GM23338 (cell line): ENCODE data around the gene MYO18B. TPM values are rescaled to one million over a fixed set of nuclear protein-coding genes. Genes with fewer than 3 reads are reported as not detected.

ENCODE experiments used
- ATAC-seq: fragments of 200-7000 bp; cut with Tn5 transposase; 3 replicates; pipeline ENCODE4 v1.9.1; 2020
- DNase-seq: peaks from one replicate; pipeline ENCODE4 v3.0.0-alpha.2; 2015; ENCODE audit warnings: low spot score
- H2AFZ ChIP-seq: fragments of 200-600 bp; sonication (generic); 2 replicates; pipeline ENCODE4 v1.8.0; 2016; ENCODE audit warnings: antibody characterized with exemption, mild to moderate bottlenecking, moderate library complexity
- H3F3A ChIP-seq: fragments of 200-600 bp; sonication (generic); replicated peaks from 2 replicates; pipeline ENCODE4 v1.8.0; 2017; ENCODE audit warnings: antibody characterized with exemption, mixed run types, low read depth
- H3K27ac ChIP-seq: fragments of 200-600 bp; sonication (generic); 2 replicates; pipeline ENCODE4 v1.6.1; 2016; ENCODE audit warnings: low read depth
- H3K27me3 ChIP-seq: fragments of 200-600 bp; sonication (generic); 2 replicates; pipeline ENCODE4 v1.8.0; 2016; ENCODE audit warnings: mild to moderate bottlenecking, mixed run types, moderate library complexity; ENCODE audit not compliant: insufficient read depth
- H3K36me3 ChIP-seq: fragments of 200-600 bp; sonication (generic); 2 replicates; pipeline ENCODE4 v1.8.0; 2016; ENCODE audit warnings: mild to moderate bottlenecking; ENCODE audit not compliant: insufficient read depth
- H3K4me1 ChIP-seq: fragments of 200-600 bp; sonication (generic); 2 replicates; pipeline ENCODE4 v1.8.0; 2016; ENCODE audit warnings: mild to moderate bottlenecking, moderate library complexity; ENCODE audit not compliant: insufficient read depth
- H3K4me2 ChIP-seq: fragments of 200-600 bp; sonication (generic); 2 replicates; pipeline ENCODE4 v1.7.1; 2017; ENCODE audit warnings: mixed run types
- H3K4me3 ChIP-seq: fragments of 200-600 bp; sonication (generic); 2 replicates; pipeline ENCODE4 v1.6.1; 2016; ENCODE audit warnings: mixed run types
- H3K79me2 ChIP-seq: fragments of 200-600 bp; sonication (generic); replicated peaks from 2 replicates; pipeline ENCODE4 v1.8.0; 2017; ENCODE audit warnings: mild to moderate bottlenecking; ENCODE audit not compliant: insufficient read depth
- H3K9me2 ChIP-seq: fragments of 200-600 bp; sonication (generic); 2 replicates; pipeline ENCODE4 v1.8.0; 2017; ENCODE audit not compliant: insufficient read depth
- H4K20me1 ChIP-seq: fragments of 200-600 bp; sonication (generic); replicated peaks from 2 replicates; pipeline ENCODE4 v1.8.0; 2017; ENCODE audit warnings: mild to moderate bottlenecking; ENCODE audit not compliant: insufficient read depth
- H3K27ac Mint-ChIP-seq: 2 replicates; pipeline ENCODE4 v1.8.0; 2020; ENCODE audit warnings: inconsistent platforms, mild to moderate bottlenecking, moderate library complexity, mixed read lengths
- H3K27me3 Mint-ChIP-seq: 3 replicates; pipeline ENCODE4 v1.8.0; 2022; ENCODE audit warnings: low read depth, mild to moderate bottlenecking, moderate library complexity, mixed read lengths, inconsistent platforms; ENCODE audit not compliant: insufficient read depth, poor library complexity
- H3K36me3 Mint-ChIP-seq: 3 replicates; pipeline ENCODE4 v1.8.0; 2021; ENCODE audit warnings: low read depth, mild to moderate bottlenecking, inconsistent platforms, moderate library complexity, mixed read lengths
- H3K4me1 Mint-ChIP-seq: 3 replicates; pipeline ENCODE4 v1.8.0; 2020; ENCODE audit warnings: mild to moderate bottlenecking, inconsistent platforms, mixed read lengths
- H3K4me3 Mint-ChIP-seq: 3 replicates; pipeline ENCODE4 v1.8.0; 2021; ENCODE audit warnings: moderate library complexity, mild to moderate bottlenecking, inconsistent platforms, mixed read lengths
- H3K9me3 Mint-ChIP-seq: 3 replicates; pipeline ENCODE4 v1.8.0; 2020; ENCODE audit warnings: moderate library complexity, mild to moderate bottlenecking, inconsistent platforms, mixed read lengths
- CREB1 ChIP-seq: fragments of 250-450 bp; sonication (Bioruptor Pico); IDR thresholded peaks from 2 replicates; pipeline ENCODE4 v1.5.0; 2020; ENCODE audit warnings: low read depth, mild to moderate bottlenecking, moderate library complexity
- EZH2 ChIP-seq: fragments of 200-600 bp; sonication (generic); IDR thresholded peaks from one replicate; pipeline ENCODE4 v1.8.0; 2017; ENCODE audit warnings: antibody characterized with exemption, mild to moderate bottlenecking, low read depth; ENCODE audit not compliant: unreplicated experiment
- EZH2phosphoT487 ChIP-seq: fragments of 200-600 bp; sonication (generic); IDR thresholded peaks from one replicate; pipeline ENCODE4 v1.8.1; 2018; ENCODE audit warnings: antibody characterized with exemption; ENCODE audit not compliant: unreplicated experiment
- JUNB ChIP-seq: IDR thresholded peaks from one replicate; pipeline ENCODE4 v1.6.1; 2016; ENCODE audit warnings: antibody characterized with exemption; ENCODE audit not compliant: unreplicated experiment
- NANOG ChIP-seq: IDR thresholded peaks from 2 replicates; pipeline ENCODE4 v1.6.1; 2016; ENCODE audit warnings: antibody characterized with exemption, borderline replicate concordance
- POLR2AphosphoS5 ChIP-seq: IDR thresholded peaks from 2 replicates; pipeline ENCODE4 v1.6.1; 2016; ENCODE audit warnings: antibody characterized with exemption, low read depth
- STAT1 ChIP-seq: IDR thresholded peaks from one replicate; pipeline ENCODE4 v1.6.1; 2016; ENCODE audit warnings: antibody characterized with exemption; ENCODE audit not compliant: unreplicated experiment
- ZNF114 ChIP-seq: fragments of 250-450 bp; sonication (Bioruptor Pico); IDR thresholded peaks from 2 replicates; pipeline ENCODE4 v1.5.0; 2020; ENCODE audit warnings: mild to moderate bottlenecking, moderate library complexity
- ZNF331 ChIP-seq: fragments of 250-450 bp; sonication (Bioruptor Pico); IDR thresholded peaks from 2 replicates; pipeline ENCODE4 v1.5.0; 2020; ENCODE audit warnings: low read depth, mild to moderate bottlenecking, moderate library complexity
- polyA plus RNA-seq: library from polyadenylated mRNA; unstranded; fragments of >200 nt; fragmentation: Nextera tagmentation; extraction: Ambion mirVana; gene quantifications from 2 replicates; pipeline ENCODE4 v1.2.1, GENCODE V29; 2016
- total RNA-seq: library from RNA; depleted of rRNA; stranded (reverse); fragments of >200 nt; shearing (Covaris generic); gene quantifications from 2 replicates; pipeline ENCODE4 v1.2.3, GENCODE V29; 2014
- TF ChIP-seq, protein P1 (sequence below), 2 experiments: fragments of 200-600 bp in 1 of 2; sonication (generic) in 1 of 2; conservative IDR thresholded peaks; 2 replicates each; pipeline versions ENCODE4 v1.5.1 to v1.6.1; 2016 to 2017; ENCODE audit warnings: antibody characterized with exemption in 2 of 2, low read depth in 2 of 2, mild to moderate bottlenecking in 2 of 2, moderate library complexity in 1 of 2
- TF ChIP-seq, protein P2 (sequence below): IDR thresholded peaks from one replicate; pipeline ENCODE4 v1.6.1; 2018; ENCODE audit warnings: antibody characterized with exemption; ENCODE audit not compliant: unreplicated experiment
- TF ChIP-seq, protein P3 (sequence below): IDR thresholded peaks from 2 replicates; pipeline ENCODE4 v1.6.1; 2016; ENCODE audit warnings: antibody characterized with exemption
- TF ChIP-seq, protein P4 (sequence below): fragments of 250-450 bp; sonication (Bioruptor Pico); IDR thresholded peaks from 2 replicates; pipeline ENCODE4 v1.5.0; 2020; ENCODE audit warnings: mild to moderate bottlenecking, moderate library complexity

MYO18B gene
- total and polyA plus RNA-seq, 2 experiments from 2014 or later, result 0.36 to 0.45 TPM

GRCh38 chr22:25697978-25698377 is 44.0 kb upstream of the MYO18B start:
- Histone ChIP-seq H3K9me2 (no peaks in the 10 kb centered on the region), H3K79me2 (no peaks in the 10 kb centered on the region), H4K20me1 (peaks cover 6% of the 10 kb centered on the region; the same call in 1 of the 2 replicates), H3K4me3 (no peak overlapping the region), H3K4me2 (no peak overlapping the region), H2AFZ (no peak overlapping the region), H3K27me3 (no peaks in the 10 kb centered on the region), H3K4me1 (no peaks in the 10 kb centered on the region), H3F3A (no peaks in the 10 kb centered on the region), H3K36me3 (no peaks in the 10 kb centered on the region; the same call in 1 of the 2 replicates), H3K27ac (no peak overlapping the region)
- ATAC-seq (no peak), DNase-seq (no peak)
- H3K9me3 Mint-ChIP-seq, result no peaks in the 10 kb centered on the region
- TF ChIP-seq EZH2phosphoT487 (no peak), JUNB (no peak), EZH2 (no peak), NANOG (no peak), ZNF114 (CRISPR knock-in tag) (no peak), ZNF331 (no peak), STAT1 (no peak), CREB1 (CRISPR knock-in tag) (no peak), POLR2AphosphoS5 (no peak)
- TF ChIP-seq, protein P1, sequence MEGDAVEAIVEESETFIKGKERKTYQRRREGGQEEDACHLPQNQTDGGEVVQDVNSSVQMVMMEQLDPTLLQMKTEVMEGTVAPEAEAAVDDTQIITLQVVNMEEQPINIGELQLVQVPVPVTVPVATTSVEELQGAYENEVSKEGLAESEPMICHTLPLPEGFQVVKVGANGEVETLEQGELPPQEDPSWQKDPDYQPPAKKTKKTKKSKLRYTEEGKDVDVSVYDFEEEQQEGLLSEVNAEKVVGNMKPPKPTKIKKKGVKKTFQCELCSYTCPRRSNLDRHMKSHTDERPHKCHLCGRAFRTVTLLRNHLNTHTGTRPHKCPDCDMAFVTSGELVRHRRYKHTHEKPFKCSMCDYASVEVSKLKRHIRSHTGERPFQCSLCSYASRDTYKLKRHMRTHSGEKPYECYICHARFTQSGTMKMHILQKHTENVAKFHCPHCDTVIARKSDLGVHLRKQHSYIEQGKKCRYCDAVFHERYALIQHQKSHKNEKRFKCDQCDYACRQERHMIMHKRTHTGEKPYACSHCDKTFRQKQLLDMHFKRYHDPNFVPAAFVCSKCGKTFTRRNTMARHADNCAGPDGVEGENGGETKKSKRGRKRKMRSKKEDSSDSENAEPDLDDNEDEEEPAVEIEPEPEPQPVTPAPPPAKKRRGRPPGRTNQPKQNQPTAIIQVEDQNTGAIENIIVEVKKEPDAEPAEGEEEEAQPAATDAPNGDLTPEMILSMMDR (conservative IDR thresholded peaks at IDR 0.05; ENCODE audit: low read depth in 2 of 2), result no peak
- TF ChIP-seq, protein P2, sequence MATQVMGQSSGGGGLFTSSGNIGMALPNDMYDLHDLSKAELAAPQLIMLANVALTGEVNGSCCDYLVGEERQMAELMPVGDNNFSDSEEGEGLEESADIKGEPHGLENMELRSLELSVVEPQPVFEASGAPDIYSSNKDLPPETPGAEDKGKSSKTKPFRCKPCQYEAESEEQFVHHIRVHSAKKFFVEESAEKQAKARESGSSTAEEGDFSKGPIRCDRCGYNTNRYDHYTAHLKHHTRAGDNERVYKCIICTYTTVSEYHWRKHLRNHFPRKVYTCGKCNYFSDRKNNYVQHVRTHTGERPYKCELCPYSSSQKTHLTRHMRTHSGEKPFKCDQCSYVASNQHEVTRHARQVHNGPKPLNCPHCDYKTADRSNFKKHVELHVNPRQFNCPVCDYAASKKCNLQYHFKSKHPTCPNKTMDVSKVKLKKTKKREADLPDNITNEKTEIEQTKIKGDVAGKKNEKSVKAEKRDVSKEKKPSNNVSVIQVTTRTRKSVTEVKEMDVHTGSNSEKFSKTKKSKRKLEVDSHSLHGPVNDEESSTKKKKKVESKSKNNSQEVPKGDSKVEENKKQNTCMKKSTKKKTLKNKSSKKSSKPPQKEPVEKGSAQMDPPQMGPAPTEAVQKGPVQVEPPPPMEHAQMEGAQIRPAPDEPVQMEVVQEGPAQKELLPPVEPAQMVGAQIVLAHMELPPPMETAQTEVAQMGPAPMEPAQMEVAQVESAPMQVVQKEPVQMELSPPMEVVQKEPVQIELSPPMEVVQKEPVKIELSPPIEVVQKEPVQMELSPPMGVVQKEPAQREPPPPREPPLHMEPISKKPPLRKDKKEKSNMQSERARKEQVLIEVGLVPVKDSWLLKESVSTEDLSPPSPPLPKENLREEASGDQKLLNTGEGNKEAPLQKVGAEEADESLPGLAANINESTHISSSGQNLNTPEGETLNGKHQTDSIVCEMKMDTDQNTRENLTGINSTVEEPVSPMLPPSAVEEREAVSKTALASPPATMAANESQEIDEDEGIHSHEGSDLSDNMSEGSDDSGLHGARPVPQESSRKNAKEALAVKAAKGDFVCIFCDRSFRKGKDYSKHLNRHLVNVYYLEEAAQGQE, result no peak
- TF ChIP-seq, protein P3, sequence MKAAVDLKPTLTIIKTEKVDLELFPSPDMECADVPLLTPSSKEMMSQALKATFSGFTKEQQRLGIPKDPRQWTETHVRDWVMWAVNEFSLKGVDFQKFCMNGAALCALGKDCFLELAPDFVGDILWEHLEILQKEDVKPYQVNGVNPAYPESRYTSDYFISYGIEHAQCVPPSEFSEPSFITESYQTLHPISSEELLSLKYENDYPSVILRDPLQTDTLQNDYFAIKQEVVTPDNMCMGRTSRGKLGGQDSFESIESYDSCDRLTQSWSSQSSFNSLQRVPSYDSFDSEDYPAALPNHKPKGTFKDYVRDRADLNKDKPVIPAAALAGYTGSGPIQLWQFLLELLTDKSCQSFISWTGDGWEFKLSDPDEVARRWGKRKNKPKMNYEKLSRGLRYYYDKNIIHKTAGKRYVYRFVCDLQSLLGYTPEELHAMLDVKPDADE, result no peak
- TF ChIP-seq, protein P4, sequence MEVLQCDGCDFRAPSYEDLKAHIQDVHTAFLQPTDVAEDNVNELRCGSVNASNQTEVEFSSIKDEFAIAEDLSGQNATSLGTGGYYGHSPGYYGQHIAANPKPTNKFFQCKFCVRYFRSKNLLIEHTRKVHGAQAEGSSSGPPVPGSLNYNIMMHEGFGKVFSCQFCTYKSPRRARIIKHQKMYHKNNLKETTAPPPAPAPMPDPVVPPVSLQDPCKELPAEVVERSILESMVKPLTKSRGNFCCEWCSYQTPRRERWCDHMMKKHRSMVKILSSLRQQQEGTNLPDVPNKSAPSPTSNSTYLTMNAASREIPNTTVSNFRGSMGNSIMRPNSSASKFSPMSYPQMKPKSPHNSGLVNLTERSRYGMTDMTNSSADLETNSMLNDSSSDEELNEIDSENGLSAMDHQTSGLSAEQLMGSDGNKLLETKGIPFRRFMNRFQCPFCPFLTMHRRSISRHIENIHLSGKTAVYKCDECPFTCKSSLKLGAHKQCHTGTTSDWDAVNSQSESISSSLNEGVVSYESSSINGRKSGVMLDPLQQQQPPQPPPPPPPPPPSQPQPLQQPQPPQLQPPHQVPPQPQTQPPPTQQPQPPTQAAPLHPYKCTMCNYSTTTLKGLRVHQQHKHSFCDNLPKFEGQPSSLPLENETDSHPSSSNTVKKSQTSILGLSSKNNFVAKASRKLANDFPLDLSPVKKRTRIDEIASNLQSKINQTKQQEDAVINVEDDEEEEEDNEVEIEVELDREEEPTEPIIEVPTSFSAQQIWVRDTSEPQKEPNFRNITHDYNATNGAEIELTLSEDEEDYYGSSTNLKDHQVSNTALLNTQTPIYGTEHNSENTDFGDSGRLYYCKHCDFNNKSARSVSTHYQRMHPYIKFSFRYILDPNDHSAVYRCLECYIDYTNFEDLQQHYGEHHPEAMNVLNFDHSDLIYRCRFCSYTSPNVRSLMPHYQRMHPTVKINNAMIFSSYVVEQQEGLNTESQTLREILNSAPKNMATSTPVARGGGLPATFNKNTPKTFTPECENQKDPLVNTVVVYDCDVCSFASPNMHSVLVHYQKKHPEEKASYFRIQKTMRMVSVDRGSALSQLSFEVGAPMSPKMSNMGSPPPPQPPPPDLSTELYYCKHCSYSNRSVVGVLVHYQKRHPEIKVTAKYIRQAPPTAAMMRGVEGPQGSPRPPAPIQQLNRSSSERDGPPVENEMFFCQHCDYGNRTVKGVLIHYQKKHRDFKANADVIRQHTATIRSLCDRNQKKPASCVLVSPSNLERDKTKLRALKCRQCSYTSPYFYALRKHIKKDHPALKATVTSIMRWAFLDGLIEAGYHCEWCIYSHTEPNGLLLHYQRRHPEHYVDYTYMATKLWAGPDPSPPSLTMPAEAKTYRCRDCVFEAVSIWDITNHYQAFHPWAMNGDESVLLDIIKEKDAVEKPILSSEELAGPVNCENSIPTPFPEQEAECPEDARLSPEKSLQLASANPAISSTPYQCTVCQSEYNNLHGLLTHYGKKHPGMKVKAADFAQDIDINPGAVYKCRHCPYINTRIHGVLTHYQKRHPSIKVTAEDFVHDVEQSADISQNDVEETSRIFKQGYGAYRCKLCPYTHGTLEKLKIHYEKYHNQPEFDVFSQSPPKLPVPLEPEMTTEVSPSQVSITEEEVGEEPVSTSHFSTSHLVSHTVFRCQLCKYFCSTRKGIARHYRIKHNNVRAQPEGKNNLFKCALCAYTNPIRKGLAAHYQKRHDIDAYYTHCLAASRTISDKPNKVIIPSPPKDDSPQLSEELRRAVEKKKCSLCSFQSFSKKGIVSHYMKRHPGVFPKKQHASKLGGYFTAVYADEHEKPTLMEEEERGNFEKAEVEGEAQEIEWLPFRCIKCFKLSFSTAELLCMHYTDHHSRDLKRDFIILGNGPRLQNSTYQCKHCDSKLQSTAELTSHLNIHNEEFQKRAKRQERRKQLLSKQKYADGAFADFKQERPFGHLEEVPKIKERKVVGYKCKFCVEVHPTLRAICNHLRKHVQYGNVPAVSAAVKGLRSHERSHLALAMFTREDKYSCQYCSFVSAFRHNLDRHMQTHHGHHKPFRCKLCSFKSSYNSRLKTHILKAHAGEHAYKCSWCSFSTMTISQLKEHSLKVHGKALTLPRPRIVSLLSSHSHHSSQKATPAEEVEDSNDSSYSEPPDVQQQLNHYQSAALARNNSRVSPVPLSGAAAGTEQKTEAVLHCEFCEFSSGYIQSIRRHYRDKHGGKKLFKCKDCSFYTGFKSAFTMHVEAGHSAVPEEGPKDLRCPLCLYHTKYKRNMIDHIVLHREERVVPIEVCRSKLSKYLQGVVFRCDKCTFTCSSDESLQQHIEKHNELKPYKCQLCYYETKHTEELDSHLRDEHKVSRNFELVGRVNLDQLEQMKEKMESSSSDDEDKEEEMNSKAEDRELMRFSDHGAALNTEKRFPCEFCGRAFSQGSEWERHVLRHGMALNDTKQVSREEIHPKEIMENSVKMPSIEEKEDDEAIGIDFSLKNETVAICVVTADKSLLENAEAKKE (CRISPR knock-in tag), result no peak
- H3K36me3 Mint-ChIP-seq, result peaks cover 10% of the 10 kb centered on the region
- H3K4me3 Mint-ChIP-seq, result no peak overlapping the region
- H3K27me3 Mint-ChIP-seq, result peaks cover 6% of the 10 kb centered on the region
- peaks cover 4% of the 10 kb centered on the region; the same call in 2 of the 3 replicates for H3K4me1 Mint-ChIP-seq
- no peak overlapping the region for H3K27ac Mint-ChIP-seq
